Measurements from ENCODE around the gene HHAT.

- no peak for TF ChIP-seq CTCF (IDR thresholded peaks at IDR 0.05)
- TF ChIP-seq POLR2A (IDR thresholded peaks at IDR 0.05): no peak
- TF ChIP-seq EP300 (IDR thresholded peaks at IDR 0.05): no peak
These were observed 29.9 kb downstream of the HHAT start for GRCh38 chr1:210358626-210359025.
